Stomach (tissue), 19 donors: ENCODE measurements around the gene SLC15A2. TPM values are rescaled to one million over a fixed set of nuclear protein-coding genes. Genes with fewer than 3 reads are reported as not detected.
A peak's percentile ranks its signal among the peaks of the same experiment; 100 is the strongest.

Experiments
- DNase-seq, 2 donors: peaks; one replicate each; pipeline versions ENCODE4 v3.0.0 to v3.0.0-alpha.2; 2013 to 2019
- H3K27ac ChIP-seq, 5 donors: fragments of 200-600 bp in 4 of 5; sonication (generic) in 4 of 5; one replicate each; pipeline ENCODE4 v1.5.1; 2013 to 2019; ENCODE audit warnings: mild to moderate bottlenecking in 1 of 5, moderate library complexity in 1 of 5
- H3K27me3 ChIP-seq, 3 donors: fragments of 200-600 bp; sonication (generic); one replicate each; pipeline ENCODE4 v1.5.1; 2017 to 2019; ENCODE audit warnings: mixed run types in 1 of 3
- H3K36me3 ChIP-seq, 4 donors: fragments of 200-600 bp; sonication (generic); 1 replicate in 3 of 4; 2 replicates in 1 of 4; pipeline ENCODE4 v1.5.1; 2016 to 2019
- H3K4me1 ChIP-seq, 4 donors: fragments of 200-600 bp; sonication (generic); one replicate each; pipeline ENCODE4 v1.5.1; 2016 to 2019
- H3K4me3 ChIP-seq, 4 donors: fragments of 200-600 bp; sonication (generic) in 3 of 4; one replicate each; pipeline ENCODE4 v1.5.1; 2016 to 2019; ENCODE audit warnings: mild to moderate bottlenecking in 1 of 4
- H3K9me3 ChIP-seq, 4 donors: fragments of 200-600 bp; sonication (generic); one replicate each; pipeline ENCODE4 v1.5.1; 2016 to 2019
- CTCF ChIP-seq, 7 experiments: fragments of 450-650 bp in 4 of 7; fragments of 200-600 bp in 3 of 7; sonication (generic) in 3 of 7; IDR thresholded peaks; one replicate each; pipeline ENCODE4 v1.5.1; 2016 to 2019; ENCODE audit warnings: antibody characterized with exemption in 7 of 7, control low read depth in 2 of 7, mild to moderate bottlenecking in 1 of 7
- EP300 ChIP-seq: sonication (generic); formaldehyde crosslinking; IDR thresholded peaks from one replicate; pipeline ENCODE4 v1.6.1; 2017; ENCODE audit warnings: antibody characterized with exemption
- POLR2A ChIP-seq, 4 donors: fragments of 450-650 bp; IDR thresholded peaks; one replicate each; pipeline ENCODE4 v1.6.1; 2016; ENCODE audit warnings: antibody characterized with exemption in 4 of 4, control low read depth in 2 of 4, mild to moderate bottlenecking in 1 of 4, moderate library complexity in 1 of 4
- POLR2AphosphoS5 ChIP-seq, 3 donors: sonication (generic); formaldehyde crosslinking; IDR thresholded peaks; one replicate each; pipeline ENCODE4 v1.6.1; 2016; ENCODE audit warnings: antibody characterized with exemption in 3 of 3
- WGBS, 5 donors: extraction: QIAGEN DNeasy Blood & Tissue Kit in 3 of 5; methylation state at CpG; one replicate each; pipeline versions ENCODE4 v1.1.5 to v1.1.7; 2013 to 2018; 5-methylcytosine and 5-hydroxymethylcytosine counted together
- intact Hi-C: fragments of 100-400 bp; cut with DNase I; formaldehyde crosslinking; loops from one replicate; pipeline ENCODE4 v1.15.1; 2023; ENCODE audit warnings: low total_unique reads
- long read RNA-seq, 10 donors: transcript quantifications; one replicate each; lab custom pipeline, GENCODE V29; 2026
- polyA plus RNA-seq, 3 donors: library from polyadenylated mRNA; stranded (reverse); fragments of 200-250 nt; gene quantifications; one replicate each; pipeline ENCODE4 v1.2.3, GENCODE V29; 2013
- total RNA-seq, 5 donors: library from RNA; depleted of rRNA; stranded (reverse); fragments of >200 nt; gene quantifications; one replicate each; pipeline versions ENCODE4 v1.1.0 to v1.2.3, GENCODE V29; 2014 to 2016
- donor health status: healthy with polysubstance abuse.
- donor health status: Bipolar disorder and iron deficiency.
- donor health status: healthy.

Gene SLC15A2, protein sequence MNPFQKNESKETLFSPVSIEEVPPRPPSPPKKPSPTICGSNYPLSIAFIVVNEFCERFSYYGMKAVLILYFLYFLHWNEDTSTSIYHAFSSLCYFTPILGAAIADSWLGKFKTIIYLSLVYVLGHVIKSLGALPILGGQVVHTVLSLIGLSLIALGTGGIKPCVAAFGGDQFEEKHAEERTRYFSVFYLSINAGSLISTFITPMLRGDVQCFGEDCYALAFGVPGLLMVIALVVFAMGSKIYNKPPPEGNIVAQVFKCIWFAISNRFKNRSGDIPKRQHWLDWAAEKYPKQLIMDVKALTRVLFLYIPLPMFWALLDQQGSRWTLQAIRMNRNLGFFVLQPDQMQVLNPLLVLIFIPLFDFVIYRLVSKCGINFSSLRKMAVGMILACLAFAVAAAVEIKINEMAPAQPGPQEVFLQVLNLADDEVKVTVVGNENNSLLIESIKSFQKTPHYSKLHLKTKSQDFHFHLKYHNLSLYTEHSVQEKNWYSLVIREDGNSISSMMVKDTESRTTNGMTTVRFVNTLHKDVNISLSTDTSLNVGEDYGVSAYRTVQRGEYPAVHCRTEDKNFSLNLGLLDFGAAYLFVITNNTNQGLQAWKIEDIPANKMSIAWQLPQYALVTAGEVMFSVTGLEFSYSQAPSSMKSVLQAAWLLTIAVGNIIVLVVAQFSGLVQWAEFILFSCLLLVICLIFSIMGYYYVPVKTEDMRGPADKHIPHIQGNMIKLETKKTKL
- total RNA-seq (10 to 100 TPM in 2 of 5 donors, 1 to 10 TPM in 2, not detected in 1; 1.3 to 16.5 (median 11.4) TPM), polyA plus RNA-seq (1 to 10 TPM in 1 of 3 donors, under 1 TPM in 1, not detected in 1; 0.44 to 3.0 TPM)
- long read RNA-seq, donor 1, result 0 reads
- long read RNA-seq, donor 2, partial matches to known transcripts, result 0 of 1 reads
- long read RNA-seq, donor 2, other reads (novel, unspliced or antisense), result 0 of 1 reads
- long read RNA-seq, donor 3, result 0 reads
- long read RNA-seq, donor 4, result 0 reads
- long read RNA-seq, donor 5, result 0 reads
- long read RNA-seq, donor 6, result 0 reads
- long read RNA-seq, donor 7, result 0 reads
- long read RNA-seq, donor 8, result 0 reads
- long read RNA-seq, donor 9, result 0 reads
- long read RNA-seq, donor 10, partial matches to known transcripts, result 0 of 1 reads
- long read RNA-seq, donor 10, other reads (novel, unspliced or antisense), result 0 of 1 reads

DNA sequence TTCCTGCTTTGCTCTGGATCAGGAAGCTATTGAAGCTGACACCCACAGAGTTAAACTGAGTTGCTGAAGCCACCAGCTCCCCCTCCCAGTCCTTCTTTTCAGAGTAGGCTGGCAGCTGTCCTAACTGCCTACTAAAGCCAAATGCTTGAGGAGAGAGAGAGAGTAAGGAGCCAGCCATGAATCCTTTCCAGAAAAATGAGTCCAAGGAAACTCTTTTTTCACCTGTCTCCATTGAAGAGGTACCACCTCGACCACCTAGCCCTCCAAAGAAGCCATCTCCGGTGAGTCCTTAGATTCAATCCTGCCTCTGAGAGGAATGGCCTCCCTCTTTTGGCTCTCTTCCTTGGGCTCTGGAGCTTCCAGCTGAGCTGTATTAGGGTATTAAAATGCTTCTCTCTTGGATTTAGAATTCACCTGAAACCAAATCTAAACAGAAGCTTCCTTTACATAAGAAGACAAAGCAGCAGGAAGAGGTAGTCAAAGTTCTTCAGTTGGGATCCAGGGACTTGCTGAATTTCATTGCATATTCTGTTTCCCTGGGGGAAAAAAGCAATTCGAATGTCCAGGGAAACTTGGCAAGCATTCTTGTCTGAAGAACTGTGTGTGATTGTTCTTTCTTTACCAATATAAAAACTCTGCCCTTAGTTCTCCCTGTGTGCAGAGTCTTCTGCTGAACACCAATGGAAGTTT is at the start of gene SLC15A2:
TSS of gene SLC15A2 (plus strand) at position 101 of the 690 bp plus-strand sequence. CDS start at position 177, 76 bp downstream.
- Histone ChIP-seq H3K9me3 (no peaks in the 10 kb centered on the region), H3K27ac (no peak within 1 kb of the TSS), H3K36me3 (no peaks in the 10 kb centered on the region), H3K27me3 (no peaks in the 10 kb centered on the region), H3K4me3 (no peak within 1 kb of the TSS), H3K4me1 (peaks cover 0 to 17% (median 10%) of the 10 kb centered on the region in 4 donors)
- intact Hi-C loops, result no loop called here
- TF ChIP-seq POLR2AphosphoS5 (IDR thresholded peaks at IDR 0.05) (no peak), CTCF (IDR thresholded peaks at IDR 0.05) (no peak), POLR2A (IDR thresholded peaks at IDR 0.05) (no peak)
- peak; percentile 43 to 45 for DNase-seq
- 10 to 22% (median 18%) methylated on average over 3 of the region's 3 CpGs for WGBS, 5 donors

- no peak overlapping the region for H3K4me3 ChIP-seq
- TF ChIP-seq EP300 (no peak), CTCF (IDR thresholded peaks at IDR 0.05) (no peak), POLR2AphosphoS5 (IDR thresholded peaks at IDR 0.05) (no peak), POLR2A (IDR thresholded peaks at IDR 0.05) (no peak)
- DNase-seq, result no peak
- H3K27ac ChIP-seq, result no peak overlapping the region
- 93 to 98% (median 97%) methylated on average over 7 of the region's 7 CpGs for WGBS, 5 donors
- no peaks in the 10 kb centered on the region for H3K27me3 ChIP-seq
- H3K4me1 ChIP-seq, result no peaks in the 10 kb centered on the region
- intact Hi-C loops, result no loop called here
- peaks cover 0 to 5% (median 0%) of the 10 kb centered on the region in 4 donors for H3K36me3 ChIP-seq
- no peaks in the 10 kb centered on the region for H3K9me3 ChIP-seq
Observed at GRCh38 chr3:121844892-121845291, 49.3 kb upstream of the SLC15A2 start.

DNA sequence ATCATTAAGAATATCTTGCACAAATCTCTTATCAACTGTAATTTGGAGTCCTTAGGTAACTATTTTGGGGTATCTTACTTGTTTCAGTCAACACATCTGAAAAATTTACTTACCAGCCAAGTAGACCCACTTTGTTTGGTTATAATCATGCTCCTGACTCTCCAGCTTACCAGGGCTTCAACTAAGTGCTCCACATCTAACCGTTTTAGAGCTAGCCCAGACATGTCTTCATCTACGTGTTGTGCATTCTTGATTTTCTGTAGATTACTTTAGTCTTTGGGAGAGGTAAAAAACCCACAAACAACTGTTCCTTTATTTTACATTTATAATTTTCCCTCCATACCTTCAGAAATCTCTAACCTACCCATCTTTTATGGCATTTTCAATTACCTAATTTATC is 41.9 kb upstream of the SLC15A2 start:
- TF ChIP-seq EP300 (no peak), POLR2A (IDR thresholded peaks at IDR 0.05) (no peak), CTCF (IDR thresholded peaks at IDR 0.05) (no peak), POLR2AphosphoS5 (IDR thresholded peaks at IDR 0.05) (no peak)
- H3K27me3 ChIP-seq, result no peaks in the 10 kb centered on the region
- no peaks in the 10 kb centered on the region for H3K9me3 ChIP-seq
- intact Hi-C loops, result no loop called here
- peaks cover 0 to 12% (median 4%) of the 10 kb centered on the region in 4 donors for H3K36me3 ChIP-seq
- DNase-seq, result no peak
- WGBS, 5 donors, result 68 to 95% (median 89%) methylated on average over 2 of the region's 2 CpGs
- no peak overlapping the region for H3K4me3 ChIP-seq
- no peaks in the 10 kb centered on the region for H3K4me1 ChIP-seq
- no peak overlapping the region for H3K27ac ChIP-seq
